Ascending aorta (tissue), 2 donors: Measurements from ENCODE around the gene MRPS16. TPM values are rescaled to one million over a fixed set of nuclear protein-coding genes. Genes with fewer than 3 reads are reported as not detected.
"Not testable (repeated sequence)": the region's sequence is repeated elsewhere in the genome, so short reads cannot be mapped to it uniquely, and the experiment has no call there.

Source experiments
- DNase-seq, 2 donors: peaks; one replicate each; pipeline ENCODE4 v3.0.0-alpha.2; 2019; ENCODE audit warnings: low spot score in 2 of 2
- H3K27ac ChIP-seq, 2 donors: fragments of 200-600 bp; sonication (generic); one replicate each; pipeline ENCODE4 v1.5.1; 2016 to 2017; ENCODE audit warnings: mild to moderate bottlenecking in 1 of 2
- H3K27me3 ChIP-seq: fragments of 200-600 bp; sonication (generic); one replicate; pipeline ENCODE4 v1.5.1; 2017
- H3K36me3 ChIP-seq, 2 donors: fragments of 200-600 bp; sonication (generic); one replicate each; pipeline ENCODE4 v1.5.1; 2016
- H3K4me1 ChIP-seq, 2 donors: fragments of 200-600 bp; sonication (generic); one replicate each; pipeline ENCODE4 v1.5.1; 2016 to 2017; ENCODE audit warnings: mild to moderate bottlenecking in 1 of 2
- H3K4me3 ChIP-seq, 2 donors: fragments of 200-600 bp; sonication (generic); one replicate each; pipeline ENCODE4 v1.5.1; 2016 to 2017; ENCODE audit warnings: mild to moderate bottlenecking in 1 of 2
- H3K9me3 ChIP-seq, 2 donors: fragments of 200-600 bp; sonication (generic); one replicate each; pipeline ENCODE4 v1.5.1; 2016
- CTCF ChIP-seq, 3 experiments: fragments of 200-600 bp in 2 of 3; fragments of 450-650 bp in 1 of 3; sonication (generic) in 2 of 3; IDR thresholded peaks; one replicate each; pipeline ENCODE4 v1.5.1; 2016 to 2019; ENCODE audit warnings: antibody characterized with exemption in 3 of 3, mild to moderate bottlenecking in 1 of 3, moderate library complexity in 1 of 3
- intact Hi-C: fragments of 100-400 bp; cut with DNase I; formaldehyde crosslinking; loops from one replicate; pipeline ENCODE4 v1.15.1; 2023
- total RNA-seq: library from RNA; depleted of rRNA; stranded (reverse); fragments of >200 nt; gene quantifications from one replicate; pipeline ENCODE4 v1.1.0, GENCODE V29; 2016

The MRPS16 gene
- total RNA-seq, 1 donor from 2014 or later: 44.5 TPM

- Histone ChIP-seq H3K27me3 (no peaks in the 10 kb centered on the region), H3K9me3 (no peaks in the 10 kb centered on the region), H3K4me3 (no peak overlapping the region), H3K4me1 (no peaks in the 10 kb centered on the region), H3K27ac (no peak overlapping the region), H3K36me3 (no peaks in the 10 kb centered on the region)
- intact Hi-C loops: no loop called here
- DNase-seq: no peak
- TF ChIP-seq CTCF (IDR thresholded peaks at IDR 0.05): no peak
Measured at GRCh38 chr10:73261362-73261995, 9.0 kb upstream of the MRPS16 start.

- DNase-seq, H3K4me1 ChIP-seq, H3K27ac ChIP-seq, H3K27me3 ChIP-seq, H3K36me3 ChIP-seq, H3K9me3 ChIP-seq, intact Hi-C loops, H3K4me3 ChIP-seq: not testable (repeated sequence)
Measured at GRCh38 chr10:73258612-73259011, 6.2 kb upstream of the MRPS16 start.

- intact Hi-C loops: loop anchor here (2.0 to 5.0 kb wide), 2 partner anchors 156 to 244 kb away; partner anchors contain the start of genes P4HA1 and PPP3CB
- DNase-seq: no peak
- Histone ChIP-seq H3K27me3 (no peaks in the 10 kb centered on the region), H3K4me1 (peaks cover 7 to 15% of the 10 kb centered on the region in 2 donors), H3K36me3 (peaks cover 0 to 11% of the 10 kb centered on the region in 2 donors), H3K4me3 (peak overlapping the region; percentile 74 to 89), H3K9me3 (no peaks in the 10 kb centered on the region), H3K27ac (peak overlapping the region; percentile 91 to 92)
- no peak for TF ChIP-seq CTCF (IDR thresholded peaks at IDR 0.05)
Measured at GRCh38 chr10:73253225-73253555, 746 bp upstream of the MRPS16 start.

GRCh38 chr10:73251683-73252444, 580 bp downstream of the MRPS16 start:
- Histone ChIP-seq H3K27me3 (no peaks in the 10 kb centered on the region), H3K27ac (peak overlapping the region; percentile 91 to 92), H3K4me3 (peak overlapping the region; percentile 74 to 89), H3K9me3 (no peaks in the 10 kb centered on the region), H3K4me1 (peaks cover 7 to 18% of the 10 kb centered on the region in 2 donors), H3K36me3 (peaks cover 0 to 11% of the 10 kb centered on the region in 2 donors)
- intact Hi-C loops: loop anchor here (2.0 to 5.0 kb wide), 2 partner anchors 155 to 245 kb away; partner anchors contain the start of genes P4HA1 and PPP3CB
- DNase-seq: no peak
- no peak for TF ChIP-seq CTCF (IDR thresholded peaks at IDR 0.05)

GRCh38 chr10:73248259-73248724, 4.2 kb downstream of the MRPS16 start:
- no peak for TF ChIP-seq CTCF (IDR thresholded peaks at IDR 0.05)
- Histone ChIP-seq H3K36me3 (peaks cover 0 to 22% of the 10 kb centered on the region in 2 donors), H3K27me3 (no peaks in the 10 kb centered on the region), H3K9me3 (no peaks in the 10 kb centered on the region), H3K27ac (peak overlapping the region; percentile 71 to 83), H3K4me3 (no peak overlapping the region), H3K4me1 (peaks cover 7 to 27% of the 10 kb centered on the region in 2 donors)
- DNase-seq: no peak
- intact Hi-C loops: loop anchor here (10.0 kb wide), 1 partner anchor 497 kb away; the partner anchor contains the start of gene SEC24C
